GM21825 (cell line): ENCODE results near the gene NCF2.

Experiments used
- ATAC-seq: cut with Tn5 transposase; IDR thresholded peaks from one replicate; pipeline ENCODE4 v1.9.1; 2021; ENCODE audit warnings: mild to moderate bottlenecking, moderate library complexity; ENCODE audit not compliant: unreplicated experiment

NCF2 gene

DNA sequence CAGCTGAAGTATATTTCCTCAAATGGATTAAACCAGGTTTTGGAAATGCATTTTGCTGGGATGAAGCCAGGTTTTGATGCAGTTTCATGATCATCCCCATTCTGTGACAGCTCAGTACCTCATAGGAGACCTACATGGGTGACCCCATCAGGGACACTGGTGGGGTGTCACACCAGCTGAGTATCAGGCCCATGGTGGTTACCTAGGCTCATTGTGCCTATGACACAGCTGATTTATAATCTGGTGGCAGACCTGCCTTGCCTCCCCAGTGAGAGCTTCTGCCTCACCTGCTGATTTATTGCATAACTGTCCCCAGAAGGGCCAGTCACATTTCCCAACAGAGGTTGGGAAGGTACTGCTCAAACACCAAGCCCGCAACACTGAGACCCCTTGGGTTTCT lies 3.8 kb downstream of the NCF2 start:
- no peak for ATAC-seq

DNA sequence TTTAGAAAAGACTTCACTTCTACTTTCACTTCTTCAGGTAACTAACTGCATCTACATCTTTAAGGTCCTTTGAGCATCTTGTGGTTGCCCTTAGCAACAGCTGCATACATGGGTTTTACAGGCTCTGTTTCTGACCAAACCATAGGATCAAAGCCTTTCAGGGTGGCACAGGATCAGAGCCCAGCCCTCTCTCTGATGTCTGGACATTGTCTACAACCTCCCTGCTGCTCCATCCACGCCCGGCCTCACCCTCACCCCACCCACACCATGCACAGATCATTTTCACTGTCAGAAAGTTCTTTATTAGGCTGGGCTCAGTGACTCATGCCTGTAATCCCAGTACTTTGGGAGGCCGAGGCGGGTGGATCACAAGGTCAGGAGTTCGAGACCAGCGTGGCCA lies 5.2 kb downstream of the NCF2 start:
- ATAC-seq, result no peak

- ATAC-seq, result no peak
Observed at GRCh38 chr1:183584147-183584546, 6.1 kb downstream of the NCF2 start.

- ATAC-seq, result no peak
Observed at GRCh38 chr1:183583466-183583865, 6.8 kb downstream of the NCF2 start.

GRCh38 chr1:183582021-183582713 lies 8.1 kb downstream of the NCF2 start:
- no peak for ATAC-seq

GRCh38 chr1:183580281-183580682 lies 10.0 kb downstream of the NCF2 start:
- ATAC-seq, result peak; percentile 71

DNA sequence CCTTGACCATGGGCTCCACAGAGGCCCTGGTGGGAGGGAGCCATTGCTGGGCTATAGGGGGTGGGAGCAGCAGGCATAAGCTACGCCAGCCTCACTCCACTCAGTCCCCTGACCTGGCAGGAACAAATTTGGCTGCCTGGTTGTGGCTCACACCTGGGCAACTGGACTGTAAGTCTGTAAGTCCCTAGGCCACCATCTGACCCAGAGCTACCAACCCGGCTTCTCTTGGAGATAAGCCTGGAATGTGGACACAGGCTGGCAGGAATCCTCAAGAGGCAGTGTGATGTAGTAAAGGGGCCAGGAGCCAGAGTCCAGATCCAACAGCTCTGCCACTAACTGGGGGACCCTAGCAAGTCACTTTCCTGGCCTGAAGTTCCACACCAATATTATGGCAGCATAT lies 11.4 kb downstream of the NCF2 start:
- no peak for ATAC-seq

GRCh38 chr1:183577897-183578465 lies 12.3 kb downstream of the NCF2 start:
- ATAC-seq, result no peak

GRCh38 chr1:183576537-183576936 lies 13.7 kb downstream of the NCF2 start:
- ATAC-seq, result no peak

DNA sequence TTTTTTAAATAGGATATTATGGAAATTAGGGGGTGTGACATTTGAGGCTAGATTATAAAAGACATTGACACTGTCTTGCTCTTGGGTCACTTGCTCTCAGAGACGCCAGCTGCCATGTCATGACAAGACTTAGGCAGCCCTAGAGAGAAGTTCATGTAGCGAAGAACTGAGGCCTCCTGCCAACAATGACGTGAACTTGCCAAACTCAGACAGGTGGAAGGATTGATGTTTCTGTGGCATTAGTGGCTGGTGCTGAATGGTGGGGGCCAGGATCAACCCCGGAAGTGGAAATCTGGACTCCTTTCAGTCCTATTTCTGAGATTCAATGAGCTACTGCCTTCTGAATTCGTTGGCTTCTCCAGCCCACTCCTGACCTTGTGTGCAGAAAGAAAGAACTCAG lies 14.7 kb downstream of the NCF2 start:
- ATAC-seq, result no peak

GRCh38 chr1:183572721-183573120 lies 17.5 kb downstream of the NCF2 start:
- ATAC-seq, result no peak

DNA sequence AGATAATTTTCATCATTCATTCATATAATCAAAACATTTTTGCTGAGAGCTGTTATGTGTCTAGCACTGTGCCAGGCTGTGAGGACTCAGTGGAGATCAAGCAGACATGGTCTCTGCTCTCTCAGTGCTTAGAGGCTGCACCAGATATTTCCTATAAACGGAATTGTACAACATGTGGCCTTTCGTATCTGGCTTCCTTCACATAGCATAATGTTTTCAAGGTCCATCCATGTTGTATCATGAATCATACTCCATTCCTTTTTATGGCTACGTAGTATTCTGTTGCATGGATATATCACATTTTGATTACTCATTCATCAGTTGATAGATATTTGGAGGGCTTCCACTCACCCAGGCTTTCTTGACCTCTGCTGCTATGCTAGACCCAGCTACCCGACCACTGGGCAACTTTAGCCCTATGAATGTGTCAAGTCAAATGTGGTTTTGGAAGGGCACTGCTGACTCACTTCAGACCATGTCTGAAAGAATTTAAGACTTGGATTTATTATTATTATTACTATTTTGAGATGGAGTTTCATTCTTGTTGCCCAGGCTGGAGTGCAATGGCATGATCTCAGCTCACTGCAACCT lies 18.5 kb downstream of the NCF2 start:
- ATAC-seq, result no peak

DNA sequence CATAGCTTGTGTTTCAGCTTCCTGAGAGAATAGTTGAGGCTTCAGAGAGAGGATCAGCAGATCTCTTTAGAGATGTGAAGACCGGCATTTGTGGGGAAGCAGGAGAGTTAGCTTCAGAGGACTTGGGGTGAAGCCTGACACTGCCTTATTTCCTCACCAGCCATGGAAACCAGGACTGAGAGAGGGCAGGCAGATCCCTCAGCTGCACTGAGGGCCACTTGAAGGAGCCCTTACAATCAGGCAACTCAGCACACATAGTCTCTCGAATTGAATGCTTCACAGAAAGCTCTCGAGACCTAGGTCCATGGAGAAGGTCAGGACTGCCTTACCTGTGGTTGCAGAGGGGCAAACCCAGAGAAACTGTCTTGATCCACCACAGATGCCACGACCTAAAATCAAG lies 19.8 kb downstream of the NCF2 start:
- no peak for ATAC-seq

DNA sequence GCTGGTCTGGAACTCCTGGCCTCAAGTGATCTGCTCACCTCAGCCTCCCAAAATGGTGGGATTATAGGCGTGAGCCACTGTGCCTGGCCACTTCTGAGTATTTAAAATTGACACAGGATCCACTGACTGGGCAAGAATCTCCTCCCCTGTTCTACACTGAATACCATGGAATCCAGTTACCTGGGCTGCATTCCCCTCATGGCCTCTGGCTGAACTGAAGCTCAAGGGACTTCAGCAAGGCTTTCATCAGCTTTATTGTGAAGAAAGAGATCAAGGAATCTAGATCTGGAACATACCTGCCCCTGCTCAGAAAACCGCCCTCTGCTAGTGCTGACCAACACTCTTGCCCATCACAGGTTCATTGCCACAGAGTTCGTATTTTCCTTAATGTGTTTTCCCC lies 20.5 kb downstream of the NCF2 start:
- no peak for ATAC-seq

DNA sequence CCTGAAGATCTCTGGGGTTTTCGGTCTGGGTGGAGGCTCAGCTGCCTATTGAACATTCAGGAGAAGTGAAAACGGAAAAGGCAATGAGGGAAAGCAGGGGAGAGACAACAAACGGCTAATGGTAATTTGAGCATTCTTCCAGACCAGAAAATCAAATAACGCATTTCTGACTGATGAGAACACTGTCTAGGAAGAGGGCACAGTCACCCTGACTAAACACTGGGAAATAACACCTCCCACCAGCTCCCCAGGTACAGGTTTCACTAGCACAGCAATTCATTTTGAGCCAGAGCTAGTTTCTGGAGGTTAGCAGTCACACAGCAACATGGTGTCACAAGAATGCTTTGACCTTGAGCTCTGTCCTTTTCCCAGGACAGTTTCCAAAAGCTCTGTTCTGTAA lies 21.1 kb downstream of the NCF2 start:
- ATAC-seq, result no peak

GRCh38 chr1:183568176-183569021 lies 21.9 kb downstream of the NCF2 start:
- ATAC-seq, result no peak

GRCh38 chr1:183567584-183567983 lies 22.7 kb downstream of the NCF2 start:
- ATAC-seq, result peak; percentile 71

- ATAC-seq, result no peak
Observed at GRCh38 chr1:183566026-183566425, 24.2 kb downstream of the NCF2 start.

GRCh38 chr1:183565261-183565660 lies 25.0 kb downstream of the NCF2 start:
- no peak for ATAC-seq

DNA sequence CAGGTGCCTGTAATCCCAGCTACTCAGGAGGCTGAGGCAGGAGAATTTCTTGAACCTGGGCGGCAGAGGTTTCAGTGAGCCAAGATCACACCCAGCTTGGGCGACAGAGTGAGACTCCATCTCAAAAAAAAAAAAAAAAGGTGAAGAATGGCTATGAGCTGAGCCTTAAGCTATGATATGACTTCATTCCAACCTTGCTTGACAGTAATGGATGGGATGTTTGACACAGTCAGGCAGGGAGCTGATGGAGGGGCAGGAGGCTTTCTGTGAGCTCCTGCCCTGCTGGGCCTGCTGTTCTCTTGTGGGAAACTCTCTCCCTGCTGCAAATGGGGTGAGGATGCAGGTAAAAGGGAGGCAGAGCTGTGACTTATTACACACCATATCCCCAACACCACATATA lies 27.6 kb downstream of the NCF2 start:
- no peak for ATAC-seq

- ATAC-seq, result no peak
Observed at GRCh38 chr1:183559061-183559460, 31.2 kb downstream of the NCF2 start.

DNA sequence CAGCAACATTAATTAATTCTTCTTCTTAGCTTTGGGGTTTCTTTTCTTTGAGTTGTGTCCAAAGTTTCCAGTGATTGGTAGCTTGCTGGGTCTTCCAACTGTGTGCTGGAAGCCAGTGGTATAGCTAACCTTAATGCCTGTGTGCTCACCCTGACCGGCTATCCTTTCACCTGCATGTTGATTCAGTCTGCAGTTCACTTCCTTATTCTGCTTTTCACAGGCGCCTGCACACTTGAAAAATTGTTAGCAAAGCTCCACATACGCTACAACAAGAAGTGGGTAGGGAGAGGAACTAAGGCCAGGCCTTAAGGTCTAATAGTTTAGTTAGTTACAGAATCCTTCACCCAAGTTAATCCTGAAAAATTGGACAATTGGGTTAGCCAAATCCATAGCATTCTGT lies 35.7 kb downstream of the NCF2 start:
- ATAC-seq, result no peak
